GM10847 (cell line): ENCODE results near the gene PCNT.

Experiments used
- POLR2A ChIP-seq: IDR thresholded peaks from 2 replicates; pipeline ENCODE4 v1.6.1; 2011; ENCODE audit not compliant: insufficient read length; ENCODE audit errors: extremely low read depth

Gene PCNT

GRCh38 chr21:46357684-46358425, 33.9 kb downstream of the PCNT start:
- no peak for TF ChIP-seq POLR2A

- TF ChIP-seq POLR2A: no peak
Observed at GRCh38 chr21:46361176-46361575, 37.2 kb downstream of the PCNT start.

DNA sequence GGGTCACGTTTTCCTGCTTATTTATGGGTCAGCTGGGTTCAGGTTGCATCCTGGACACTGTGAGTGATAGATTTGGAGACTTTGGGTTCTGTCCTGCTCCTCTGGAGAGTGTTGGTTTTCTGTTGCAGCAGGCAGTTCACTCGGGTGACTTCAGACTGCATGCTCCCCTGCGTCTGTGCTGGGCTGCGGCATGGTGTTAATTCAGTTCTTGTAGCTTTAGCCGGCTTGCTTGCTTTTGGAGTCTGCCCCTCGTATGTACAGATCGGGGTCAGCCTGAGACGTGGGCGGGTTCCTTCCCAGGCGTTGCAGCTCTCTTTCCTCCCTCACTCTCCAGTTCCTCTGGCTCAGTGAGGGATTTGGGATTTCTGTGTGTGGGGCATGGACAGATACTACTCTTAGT, 38.0 kb downstream of the PCNT start:
- no peak for TF ChIP-seq POLR2A

DNA sequence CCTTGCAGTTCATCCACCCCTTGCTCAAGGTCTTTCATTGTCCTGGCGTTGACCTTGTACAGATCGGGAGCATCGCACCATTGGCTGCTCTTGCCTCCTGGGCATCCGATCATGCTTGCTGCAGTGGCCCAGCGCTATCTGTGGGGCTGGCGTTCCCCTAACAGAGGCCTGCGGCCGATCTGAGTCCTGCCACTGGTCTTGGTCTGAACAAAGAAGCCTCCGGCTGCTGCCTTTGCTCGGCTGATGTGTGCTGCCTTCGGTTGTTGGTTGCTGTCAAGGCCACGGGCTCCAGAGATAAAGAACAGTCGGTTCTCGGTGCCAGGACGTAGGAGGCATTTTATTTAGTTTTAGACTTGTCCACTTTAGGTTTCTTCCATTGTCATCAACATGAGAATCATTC, 39.0 kb downstream of the PCNT start:
- no peak for TF ChIP-seq POLR2A

DNA sequence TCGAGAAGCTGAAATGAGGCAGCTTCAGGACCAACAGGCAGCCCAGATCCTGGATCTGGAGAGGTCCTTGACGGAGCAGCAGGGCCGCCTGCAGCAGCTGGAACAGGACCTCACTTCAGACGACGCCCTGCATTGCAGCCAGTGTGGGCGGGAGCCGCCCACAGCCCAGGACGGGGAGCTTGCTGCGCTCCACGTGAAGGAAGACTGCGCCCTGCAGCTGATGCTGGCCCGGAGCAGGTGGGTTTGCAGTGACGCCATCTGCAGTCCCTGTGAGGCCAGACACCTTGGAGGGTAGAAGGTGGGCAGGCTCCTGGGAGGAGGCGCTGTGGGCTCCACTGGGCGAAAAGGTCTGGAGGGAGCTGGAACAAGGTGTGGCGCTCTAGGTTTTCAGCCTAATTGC, 39.7 kb downstream of the PCNT start:
- no peak for TF ChIP-seq POLR2A

DNA sequence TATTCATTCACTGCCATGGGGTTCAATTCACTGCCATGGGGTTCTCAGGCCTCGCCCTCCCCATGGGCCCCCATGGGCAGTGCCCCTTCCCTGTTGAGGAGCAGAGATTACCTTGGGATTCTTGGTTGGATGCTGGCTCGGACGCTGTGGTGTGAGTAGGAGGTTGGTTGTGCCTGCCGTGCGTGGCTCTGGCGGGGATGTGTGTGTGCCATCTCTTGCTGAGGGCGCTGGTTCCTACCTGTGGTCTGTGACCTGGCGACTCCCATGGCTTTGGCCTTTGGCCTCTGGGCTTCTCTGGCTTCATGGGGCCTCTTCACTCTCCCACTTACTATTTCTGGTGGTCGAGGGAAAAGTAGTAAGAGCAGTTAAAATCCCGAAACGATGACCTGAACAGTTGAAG, 42.1 kb downstream of the PCNT start:
- TF ChIP-seq POLR2A: no peak

- TF ChIP-seq POLR2A: no peak
Observed at GRCh38 chr21:46366561-46366960, 42.6 kb downstream of the PCNT start.

DNA sequence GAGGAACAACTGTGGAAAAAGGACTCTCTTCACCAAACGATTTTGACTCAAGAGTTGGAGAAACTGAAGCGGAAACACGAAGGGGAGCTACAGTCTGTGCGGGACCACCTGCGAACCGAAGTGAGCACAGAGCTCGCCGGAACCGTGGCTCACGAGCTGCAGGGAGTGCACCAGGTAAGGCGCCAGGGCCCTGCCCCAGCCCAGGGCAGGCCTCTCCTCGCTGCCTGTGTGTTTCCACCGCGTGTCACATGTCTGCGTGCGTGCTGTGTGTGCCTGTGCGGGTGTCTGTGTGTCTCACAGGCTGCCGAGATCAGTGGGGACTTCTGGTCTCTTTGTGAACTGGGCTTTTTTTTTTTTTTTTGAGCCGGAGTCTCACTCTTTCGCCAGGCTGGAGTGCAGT, 43.0 kb downstream of the PCNT start:
- TF ChIP-seq POLR2A: no peak

GRCh38 chr21:46368533-46369285, 44.8 kb downstream of the PCNT start:
- TF ChIP-seq POLR2A: no peak

- no peak for TF ChIP-seq POLR2A
Observed at GRCh38 chr21:46369520-46370235, 45.7 kb downstream of the PCNT start.

- no peak for TF ChIP-seq POLR2A
Observed at GRCh38 chr21:46371204-46372013, 47.5 kb downstream of the PCNT start.

DNA sequence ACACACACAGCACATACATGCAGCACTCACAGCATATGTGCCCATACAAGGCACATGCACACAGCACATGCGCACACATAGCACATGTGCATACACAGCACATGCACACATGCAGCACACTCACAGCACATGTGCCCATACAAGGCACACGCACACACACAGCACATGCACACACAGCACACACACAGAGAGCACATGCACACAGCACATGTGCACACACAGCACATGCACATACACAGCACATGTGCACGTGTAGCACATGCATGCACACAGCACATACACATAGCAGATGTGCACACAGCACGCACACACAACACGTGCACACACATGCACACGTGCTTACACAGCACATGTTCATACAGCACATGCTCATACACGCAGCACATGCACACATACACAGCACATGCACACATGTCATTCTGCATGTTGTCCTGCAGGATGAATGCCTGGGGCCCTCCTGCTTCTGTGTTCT, 48.1 kb downstream of the PCNT start:
- TF ChIP-seq POLR2A: no peak

DNA sequence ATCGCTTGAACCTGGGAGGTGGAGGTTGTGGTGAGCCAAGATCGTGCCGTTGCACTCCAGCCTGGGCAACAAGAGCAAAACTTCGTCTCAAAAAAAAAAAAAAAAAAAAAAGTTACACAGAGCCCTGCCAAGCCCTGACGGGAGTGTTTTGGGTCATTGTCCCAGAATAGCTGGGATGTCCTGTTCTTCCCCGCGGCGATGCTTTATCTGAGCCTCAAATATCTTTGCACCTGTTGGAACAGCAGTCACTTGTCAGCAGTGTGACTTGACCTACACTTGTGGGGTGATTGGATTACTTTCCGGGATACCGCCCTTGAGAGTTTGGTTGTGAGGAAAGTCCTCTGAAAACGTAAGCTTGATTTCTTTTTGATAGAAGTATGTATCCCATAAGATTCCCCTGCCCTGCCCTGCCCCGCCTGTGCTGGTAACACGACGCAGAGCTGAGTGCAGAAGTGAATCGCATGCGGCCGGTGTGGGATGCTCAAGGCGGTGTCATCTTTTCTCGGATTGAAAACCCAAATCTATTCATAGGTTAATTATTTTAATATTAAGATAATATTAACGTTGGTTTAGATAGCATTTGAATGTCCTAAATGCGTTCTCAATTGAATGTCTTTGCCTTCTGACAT, 50.9 kb downstream of the PCNT start:
- no peak for TF ChIP-seq POLR2A

DNA sequence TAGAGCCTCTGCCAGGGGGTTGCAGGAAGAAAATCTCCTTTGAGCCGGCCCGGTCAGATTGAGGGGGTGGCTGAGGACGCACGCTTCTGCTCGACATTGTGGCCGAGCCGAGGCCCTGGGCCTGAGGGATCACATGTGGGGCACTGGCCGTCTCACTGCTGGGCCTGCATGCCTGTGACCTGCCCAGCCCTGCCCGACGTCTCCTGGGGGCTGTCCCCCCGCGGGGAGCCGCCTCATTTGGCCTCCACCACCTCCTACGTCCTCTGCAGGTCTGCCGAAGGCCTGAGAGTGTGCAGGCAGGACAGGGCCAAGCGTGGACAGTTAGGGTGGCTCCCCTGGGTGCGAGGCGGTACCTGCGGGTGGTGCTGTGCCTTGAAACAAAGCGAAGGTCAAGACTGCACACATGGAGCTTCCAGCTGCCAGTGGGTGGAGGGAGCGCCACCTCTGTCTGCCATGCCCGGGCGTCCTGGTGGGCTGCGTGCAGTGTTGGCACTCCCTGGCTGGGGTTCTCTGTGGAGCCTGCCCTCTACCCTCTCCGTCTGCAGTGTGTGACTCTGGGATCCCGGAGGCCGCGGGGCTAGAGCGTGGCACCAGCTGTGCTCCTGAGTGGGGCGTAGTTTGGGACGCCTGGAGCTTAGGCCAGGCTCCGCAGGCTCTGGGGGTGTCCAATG, 51.7 kb downstream of the PCNT start:
- no peak for TF ChIP-seq POLR2A

- no peak for TF ChIP-seq POLR2A
Observed at GRCh38 chr21:46376231-46376628, 52.3 kb downstream of the PCNT start.
